K562 (cell line): ENCODE data around the gene DMWD. TPM values are rescaled to one million over a fixed set of nuclear protein-coding genes. Genes with fewer than 3 reads are reported as not detected.
A peak's percentile ranks its signal among the peaks of the same experiment; 100 is the strongest.

Source experiments
- ASH1L ChIP-seq: fragments of 450-650 bp; IDR thresholded peaks from 2 replicates; pipeline ENCODE4 v1.6.1; 2018; ENCODE audit warnings: borderline replicate concordance, mild to moderate bottlenecking, low read depth; ENCODE audit not compliant: partially characterized antibody
- E2F3 ChIP-seq: fragments of 250-450 bp; sonication (Bioruptor Pico); IDR thresholded peaks from 2 replicates; pipeline ENCODE4 v1.4.0; 2020; ENCODE audit warnings: mild to moderate bottlenecking
- ELF1 ChIP-seq: fragments of 200-800 bp; sonication (Bioruptor generic); IDR thresholded peaks from 2 replicates; pipeline ENCODE4 v1.6.1; 2016; ENCODE audit warnings: missing genetic modification characterization, missing compliant biosample characterization
- FIP1L1 ChIP-seq: fragments of 200-400 bp; formaldehyde crosslinking; IDR thresholded peaks from 2 replicates; pipeline ENCODE4 v1.6.1; 2018; ENCODE audit warnings: mild to moderate bottlenecking, low read depth, low read length; ENCODE audit not compliant: poor library complexity, severe bottlenecking
- JUND ChIP-seq, 2 experiments: IDR thresholded peaks; 2 replicates in 1 of 2; 3 replicates in 1 of 2; pipeline ENCODE4 v1.6.1; 2011; ENCODE audit warnings: borderline replicate concordance in 2 of 2, low read depth in 2 of 2, low read length in 2 of 2, improper control_type of control experiment in 1 of 2, missing biosample characterization in 1 of 2, missing genetic modification characterization in 1 of 2, missing genetic modification reagents in 1 of 2
- KDM1A ChIP-seq, 2 experiments: fragments of 450-650 bp; IDR thresholded peaks; 2 replicates each; pipeline ENCODE4 v1.6.1; 2016; ENCODE audit warnings: mild to moderate bottlenecking in 2 of 2
- RHOXF2B ChIP-seq: fragments of 250-450 bp; sonication (Bioruptor Pico); conservative IDR thresholded peaks from 2 replicates; pipeline ENCODE4 v1.5.1; 2021
- SPI1 ChIP-seq: IDR thresholded peaks from 2 replicates; pipeline ENCODE4 v1.6.1; 2011; ENCODE audit warnings: low read depth, low read length, control low read depth, borderline replicate concordance
- TBL1XR1 ChIP-seq, 2 experiments: IDR thresholded peaks; 2 replicates each; pipeline ENCODE4 v1.6.1; 2012; ENCODE audit warnings: improper control_type of control experiment in 2 of 2, low read length in 2 of 2, mild to moderate bottlenecking in 1 of 2
- ZKSCAN1 ChIP-seq: fragments of 150-350 bp; IDR thresholded peaks from 2 replicates; pipeline ENCODE4 v1.6.1; 2016; ENCODE audit warnings: low read depth, low read length
- ZNF408 ChIP-seq: fragments of 250-450 bp; sonication (Bioruptor Pico); IDR thresholded peaks from 2 replicates; pipeline ENCODE4 v1.4.0; 2020; ENCODE audit warnings: low read depth, mild to moderate bottlenecking, moderate library complexity
- ZNF592 ChIP-seq: fragments of 450-650 bp; IDR thresholded peaks from 2 replicates; pipeline ENCODE4 v1.6.1; 2017; ENCODE audit warnings: antibody characterized with exemption, mild to moderate bottlenecking
- ZNF699 ChIP-seq: fragments of 250-450 bp; sonication (Bioruptor Pico); IDR thresholded peaks from 2 replicates; pipeline ENCODE4 v1.8.0; 2021; ENCODE audit warnings: mild to moderate bottlenecking, moderate library complexity; ENCODE audit not compliant: insufficient replicate concordance
- ZNF717 ChIP-seq: fragments of 250-450 bp; sonication (Bioruptor Pico); IDR thresholded peaks from 2 replicates; pipeline ENCODE4 v1.5.0; 2021
- ZZZ3 ChIP-seq: fragments of 450-650 bp; IDR thresholded peaks from 2 replicates; pipeline ENCODE4 v1.6.1; 2016; ENCODE audit warnings: antibody characterized with exemption, mild to moderate bottlenecking, moderate library complexity
- polyA plus RNA-seq, 8 experiments: library from polyadenylated mRNA; depleted of rRNA in 4 of 8; stranded (reverse) in 5 of 8; unstranded in 3 of 8; fragments of >200 nt; fragmentation: Nextera tagmentation in 2 of 8; fragmentation: Illumina TruSeq in 1 of 8; extraction: Ambion mirVana in 2 of 8; extraction: Trizol in 1 of 8; gene quantifications; 2 replicates each; pipeline versions ENCODE4 v1.2.1 to v1.2.3, GENCODE V29; 2011 to 2014; ENCODE audit warnings: inconsistent platforms in 1 of 8, missing spikeins in 1 of 8
- total RNA-seq, 7 experiments: library from RNA; depleted of rRNA in 6 of 7; stranded (reverse); fragments of >200 nt in 6 of 7; fragmentation: Illumina TruSeq in 2 of 7; extraction: Trizol in 2 of 7; gene quantifications; 2 replicates each; pipeline versions ENCODE4 v1.2.1 to v1.2.3, GENCODE V29; 2011 to 2021; ENCODE audit warnings: low replicate concordance in 1 of 7

DMWD gene
- total and polyA plus RNA-seq, 9 of the 15 experiments (the other 6 are each of a cell fraction or from before 2014, with no cell fraction given), result 4.7 to 54.6 (median 19.0) TPM

GRCh38 chr19:45794627-45795026 is 2.0 kb upstream of the DMWD start (continued):
- TF ChIP-seq SPI1 (0 out of 2 replicates have a peak, but pooled peaks have one; percentile 13), FIP1L1 (no peak), ZNF699 (CRISPR knock-in tag) (no peak), KDM1A (IDR thresholded peaks at IDR 0.05) (peak; percentile 51 to 57; a peak in 2 of 4 replicates), ZNF592 (no peak), TBL1XR1 (IDR thresholded peaks at IDR 0.05; ENCODE audit: low read length in 2 of 2) (no peak), ZZZ3 (no peak), ZKSCAN1 (no peak), E2F3 (CRISPR knock-in tag) (no peak), ZNF408 (CRISPR knock-in tag) (no peak), ELF1 (tag) (no peak), RHOXF2B (no peak), JUND (IDR thresholded peaks at IDR 0.05; ENCODE audit: borderline replicate concordance, low read depth, low read length) (no peak), JUND (tag; IDR thresholded peaks at IDR 0.05; ENCODE audit: borderline replicate concordance, low read depth, low read length) (no peak), ASH1L (no peak), ZNF717 (no peak)
